K562 (cell line): ENCODE results near the gene BHLHE40. TPM values are rescaled to one million over a fixed set of nuclear protein-coding genes. Genes with fewer than 3 reads are reported as not detected.

Experiments used
- ADNP ChIP-seq: fragments of 200-800 bp; sonication (Bioruptor generic); IDR thresholded peaks from 2 replicates; pipeline ENCODE4 v1.6.1; 2016; ENCODE audit warnings: missing genetic modification characterization, missing compliant biosample characterization
- BRD4 ChIP-seq: fragments of 200-600 bp; sonication (generic); IDR thresholded peaks from 2 replicates; pipeline ENCODE4 v1.6.1; 2017; ENCODE audit warnings: inconsistent platforms
- CBFA2T3 ChIP-seq: fragments of 450-650 bp; IDR thresholded peaks from 2 replicates; pipeline ENCODE4 v1.6.1; 2017
- DPF2 ChIP-seq: fragments of 450-650 bp; IDR thresholded peaks from 2 replicates; pipeline ENCODE4 v1.6.1; 2016
- EHMT2 ChIP-seq: fragments of 450-650 bp; IDR thresholded peaks from 2 replicates; pipeline ENCODE4 v1.6.1; 2018; ENCODE audit warnings: antibody characterized with exemption
- ELF2 ChIP-seq: fragments of 250-450 bp; sonication (Bioruptor Pico); IDR thresholded peaks from 2 replicates; pipeline ENCODE4 v1.5.0; 2021; ENCODE audit warnings: mild to moderate bottlenecking
- ETV1 ChIP-seq: fragments of 450-650 bp; conservative IDR thresholded peaks from 2 replicates; pipeline ENCODE4 v1.6.1; 2016; ENCODE audit warnings: missing genetic modification characterization, control low read depth, low read depth, missing compliant biosample characterization
- ETV6 ChIP-seq, 3 experiments: fragments of 150-350 bp in 1 of 3; sonication (generic) in 1 of 3; formaldehyde crosslinking in 1 of 3; IDR thresholded peaks; 2 replicates each; pipeline versions ENCODE4 v1.6.1 to v1.8.0; 2014 to 2022; ENCODE audit warnings: borderline replicate concordance in 2 of 3, low read depth in 2 of 3, antibody characterized with exemption in 1 of 3, low read length in 1 of 3, mild to moderate bottlenecking in 1 of 3, missing genetic modification reagents in 1 of 3
- EWSR1 ChIP-seq: fragments of 450-650 bp; IDR thresholded peaks from 2 replicates; pipeline ENCODE4 v1.6.1; 2018; ENCODE audit warnings: borderline replicate concordance, mild to moderate bottlenecking, low read depth, moderate library complexity; ENCODE audit not compliant: partially characterized antibody
- KLF1 ChIP-seq: fragments of 450-650 bp; IDR thresholded peaks from 2 replicates; pipeline ENCODE4 v1.6.1; 2016; ENCODE audit warnings: missing genetic modification characterization, missing compliant biosample characterization
- MEF2A ChIP-seq: IDR thresholded peaks from 2 replicates; pipeline ENCODE4 v1.6.1; 2011; ENCODE audit warnings: low read depth, mild to moderate bottlenecking, low read length, moderate library complexity; ENCODE audit not compliant: control insufficient read depth
- NR4A1 ChIP-seq, 2 experiments: fragments of 250-450 bp in 1 of 2; fragments of 450-650 bp in 1 of 2; sonication (Bioruptor Pico) in 1 of 2; IDR thresholded peaks; 2 replicates each; pipeline versions ENCODE4 v1.4.0 to v1.6.1; 2016 to 2020; ENCODE audit warnings: mild to moderate bottlenecking in 2 of 2, missing compliant biosample characterization in 1 of 2, missing genetic modification characterization in 1 of 2, moderate library complexity in 1 of 2
- PCBP1 ChIP-seq: fragments of 200-400 bp; formaldehyde crosslinking; IDR thresholded peaks from 2 replicates; pipeline ENCODE4 v1.6.1; 2018; ENCODE audit warnings: mild to moderate bottlenecking, low read depth, low read length; ENCODE audit not compliant: poor library complexity, severe bottlenecking
- RCOR1 ChIP-seq, 2 experiments: IDR thresholded peaks; 2 replicates each; pipeline ENCODE4 v1.6.1; 2012; ENCODE audit warnings: low read depth in 2 of 2, low read length in 2 of 2, borderline replicate concordance in 1 of 2, improper control_type of control experiment in 1 of 2
- SMAD3 ChIP-seq: fragments of 450-650 bp; formaldehyde crosslinking; conservative IDR thresholded peaks from 2 replicates; pipeline ENCODE4 v1.4.0; 2020; ENCODE audit warnings: mild to moderate bottlenecking
- ZBTB1 ChIP-seq: sonication (generic); formaldehyde crosslinking; IDR thresholded peaks from 2 replicates; pipeline ENCODE4 v1.8.1; 2023; ENCODE audit warnings: missing genetic modification reagents, low read depth, mild to moderate bottlenecking, borderline replicate concordance
- ZNF146 ChIP-seq: IDR thresholded peaks from one replicate; pipeline ENCODE4 v1.6.1; 2018; ENCODE audit warnings: missing compliant biosample characterization; ENCODE audit not compliant: unreplicated experiment
- ZNF586 ChIP-seq: fragments of 450-650 bp; formaldehyde crosslinking; conservative IDR thresholded peaks from 2 replicates; pipeline ENCODE4 v1.4.0; 2020; ENCODE audit warnings: mild to moderate bottlenecking, moderate library complexity
- polyA plus RNA-seq, 8 experiments: library from polyadenylated mRNA; depleted of rRNA in 4 of 8; stranded (reverse) in 5 of 8; unstranded in 3 of 8; fragments of >200 nt; fragmentation: Nextera tagmentation in 2 of 8; fragmentation: Illumina TruSeq in 1 of 8; extraction: Ambion mirVana in 2 of 8; extraction: Trizol in 1 of 8; gene quantifications; 2 replicates each; pipeline versions ENCODE4 v1.2.1 to v1.2.3, GENCODE V29; 2011 to 2014; ENCODE audit warnings: inconsistent platforms in 1 of 8, missing spikeins in 1 of 8
- total RNA-seq, 7 experiments: library from RNA; depleted of rRNA in 6 of 7; stranded (reverse); fragments of >200 nt in 6 of 7; fragmentation: Illumina TruSeq in 2 of 7; extraction: Trizol in 2 of 7; gene quantifications; 2 replicates each; pipeline versions ENCODE4 v1.2.1 to v1.2.3, GENCODE V29; 2011 to 2021; ENCODE audit warnings: low replicate concordance in 1 of 7
- TF ChIP-seq, protein P1 (sequence below): sonication (generic); formaldehyde crosslinking; IDR thresholded peaks from 2 replicates; pipeline ENCODE4 v1.8.0; 2023; ENCODE audit warnings: mild to moderate bottlenecking, missing genetic modification reagents
- TF ChIP-seq, protein P2 (sequence below): fragments of 450-650 bp; formaldehyde crosslinking; conservative IDR thresholded peaks from 2 replicates; pipeline ENCODE4 v1.4.0; 2022; ENCODE audit warnings: mild to moderate bottlenecking, missing genetic modification characterization
- TF ChIP-seq, protein P3 (sequence below): IDR thresholded peaks from 2 replicates; pipeline ENCODE4 v1.6.1; 2011; ENCODE audit not compliant: insufficient read length; ENCODE audit errors: extremely low read depth

BHLHE40 gene
- total and polyA plus RNA-seq, 9 of the 15 experiments (the other 6 are each of a cell fraction or from before 2014, with no cell fraction given), result 12.0 to 83.9 (median 31.4) TPM

DNA sequence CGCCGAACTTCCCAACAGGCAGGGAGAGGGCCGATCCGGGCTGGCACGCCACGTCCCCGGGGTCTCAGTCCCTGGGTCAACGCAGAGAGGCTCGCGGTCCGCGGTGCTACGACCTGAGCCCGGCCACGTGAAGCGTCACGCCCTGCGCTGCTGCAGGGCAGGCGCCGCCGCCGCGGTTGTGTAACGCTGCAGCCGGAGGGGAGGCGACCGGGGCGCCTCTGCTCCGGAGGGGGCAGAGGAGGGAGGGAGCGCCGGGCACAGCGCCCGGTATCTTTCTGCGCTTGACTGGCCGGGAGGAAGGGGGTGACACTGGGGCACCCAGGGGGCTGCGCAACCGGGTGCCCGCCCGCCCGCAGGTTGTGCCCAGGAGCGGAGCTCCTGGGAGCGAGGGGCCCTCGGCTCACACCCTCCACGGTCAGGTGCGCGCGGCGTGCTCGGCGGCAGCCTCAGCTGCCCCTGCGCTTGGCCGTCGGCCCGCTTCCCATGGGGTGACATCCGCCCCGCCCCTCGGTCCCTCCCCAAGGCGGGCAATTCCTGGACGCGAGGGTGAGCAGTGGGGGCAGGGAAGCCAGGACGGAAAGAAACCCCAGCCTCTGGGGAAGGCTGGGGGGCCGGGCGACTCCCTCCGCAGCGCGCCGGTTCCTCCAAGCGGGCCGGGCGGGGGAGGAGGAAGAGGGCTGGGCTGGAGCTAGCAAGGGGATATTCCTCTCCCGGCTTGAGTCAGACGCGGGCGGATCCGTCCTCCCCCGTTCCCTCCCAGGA, 852 bp upstream of the BHLHE40 start (continued):
- TF ChIP-seq, protein P1, sequence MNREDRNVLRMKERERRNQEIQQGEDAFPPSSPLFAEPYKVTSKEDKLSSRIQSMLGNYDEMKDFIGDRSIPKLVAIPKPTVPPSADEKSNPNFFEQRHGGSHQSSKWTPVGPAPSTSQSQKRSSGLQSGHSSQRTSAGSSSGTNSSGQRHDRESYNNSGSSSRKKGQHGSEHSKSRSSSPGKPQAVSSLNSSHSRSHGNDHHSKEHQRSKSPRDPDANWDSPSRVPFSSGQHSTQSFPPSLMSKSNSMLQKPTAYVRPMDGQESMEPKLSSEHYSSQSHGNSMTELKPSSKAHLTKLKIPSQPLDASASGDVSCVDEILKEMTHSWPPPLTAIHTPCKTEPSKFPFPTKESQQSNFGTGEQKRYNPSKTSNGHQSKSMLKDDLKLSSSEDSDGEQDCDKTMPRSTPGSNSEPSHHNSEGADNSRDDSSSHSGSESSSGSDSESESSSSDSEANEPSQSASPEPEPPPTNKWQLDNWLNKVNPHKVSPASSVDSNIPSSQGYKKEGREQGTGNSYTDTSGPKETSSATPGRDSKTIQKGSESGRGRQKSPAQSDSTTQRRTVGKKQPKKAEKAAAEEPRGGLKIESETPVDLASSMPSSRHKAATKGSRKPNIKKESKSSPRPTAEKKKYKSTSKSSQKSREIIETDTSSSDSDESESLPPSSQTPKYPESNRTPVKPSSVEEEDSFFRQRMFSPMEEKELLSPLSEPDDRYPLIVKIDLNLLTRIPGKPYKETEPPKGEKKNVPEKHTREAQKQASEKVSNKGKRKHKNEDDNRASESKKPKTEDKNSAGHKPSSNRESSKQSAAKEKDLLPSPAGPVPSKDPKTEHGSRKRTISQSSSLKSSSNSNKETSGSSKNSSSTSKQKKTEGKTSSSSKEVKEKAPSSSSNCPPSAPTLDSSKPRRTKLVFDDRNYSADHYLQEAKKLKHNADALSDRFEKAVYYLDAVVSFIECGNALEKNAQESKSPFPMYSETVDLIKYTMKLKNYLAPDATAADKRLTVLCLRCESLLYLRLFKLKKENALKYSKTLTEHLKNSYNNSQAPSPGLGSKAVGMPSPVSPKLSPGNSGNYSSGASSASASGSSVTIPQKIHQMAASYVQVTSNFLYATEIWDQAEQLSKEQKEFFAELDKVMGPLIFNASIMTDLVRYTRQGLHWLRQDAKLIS, result peak; percentile 62
- TF ChIP-seq SMAD3 (CRISPR knock-in tag) (peak; percentile 11; the same call in 1 of the 2 replicates), EHMT2 (no peak), ZNF586 (no peak), ZNF146 (CRISPR knock-in tag) (peak; percentile 5), ADNP (tag) (no peak), NR4A1 (CRISPR knock-in tag; IDR thresholded peaks at IDR 0.05) (0 out of 2 replicates have a peak, but pooled peaks have one; percentile 61), NR4A1 (tag; IDR thresholded peaks at IDR 0.05) (peak; percentile 89), RCOR1 (IDR thresholded peaks at IDR 0.05; ENCODE audit: borderline replicate concordance in 1 of 2, low read depth in 2 of 2, low read length in 2 of 2) (peak; percentile 70 to 99), MEF2A (peak; percentile 17; the same call in 1 of the 2 replicates), ETV6 (IDR thresholded peaks at IDR 0.05; ENCODE audit: borderline replicate concordance in 1 of 2, low read depth in 2 of 2, low read length in 1 of 2) (peak in 1 of 2 experiments; percentile 72; a peak in 2 of 4 replicates), ETV6 (CRISPR knock-in tag; IDR thresholded peaks at IDR 0.05; ENCODE audit: borderline replicate concordance) (0 out of 2 replicates have a peak, but pooled peaks have one; percentile 4), ZBTB1 (CRISPR knock-in tag) (peak; percentile 68; the same call in 1 of the 2 replicates), ETV1 (peak; percentile 87), PCBP1 (peak; percentile 81), ELF2 (CRISPR knock-in tag) (peak; percentile 77; the same call in 1 of the 2 replicates), BRD4 (peak; percentile 92; the same call in 1 of the 2 replicates), CBFA2T3 (no peak), DPF2 (peak; percentile 72; the same call in 1 of the 2 replicates), EWSR1 (no peak), KLF1 (tag) (peak; percentile 91)
- TF ChIP-seq, protein P2, sequence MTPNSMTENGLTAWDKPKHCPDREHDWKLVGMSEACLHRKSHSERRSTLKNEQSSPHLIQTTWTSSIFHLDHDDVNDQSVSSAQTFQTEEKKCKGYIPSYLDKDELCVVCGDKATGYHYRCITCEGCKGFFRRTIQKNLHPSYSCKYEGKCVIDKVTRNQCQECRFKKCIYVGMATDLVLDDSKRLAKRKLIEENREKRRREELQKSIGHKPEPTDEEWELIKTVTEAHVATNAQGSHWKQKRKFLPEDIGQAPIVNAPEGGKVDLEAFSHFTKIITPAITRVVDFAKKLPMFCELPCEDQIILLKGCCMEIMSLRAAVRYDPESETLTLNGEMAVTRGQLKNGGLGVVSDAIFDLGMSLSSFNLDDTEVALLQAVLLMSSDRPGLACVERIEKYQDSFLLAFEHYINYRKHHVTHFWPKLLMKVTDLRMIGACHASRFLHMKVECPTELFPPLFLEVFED, result no peak
- TF ChIP-seq, protein P3, sequence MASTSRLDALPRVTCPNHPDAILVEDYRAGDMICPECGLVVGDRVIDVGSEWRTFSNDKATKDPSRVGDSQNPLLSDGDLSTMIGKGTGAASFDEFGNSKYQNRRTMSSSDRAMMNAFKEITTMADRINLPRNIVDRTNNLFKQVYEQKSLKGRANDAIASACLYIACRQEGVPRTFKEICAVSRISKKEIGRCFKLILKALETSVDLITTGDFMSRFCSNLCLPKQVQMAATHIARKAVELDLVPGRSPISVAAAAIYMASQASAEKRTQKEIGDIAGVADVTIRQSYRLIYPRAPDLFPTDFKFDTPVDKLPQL, result no peak
